ENCODE results near the gene GRIK3. TPM values are rescaled to one million over a fixed set of nuclear protein-coding genes. Genes with fewer than 3 reads are reported as not detected.

Gene GRIK3
- total and polyA plus RNA-seq, 2 of the 8 experiments (the other 6 are each of a cell fraction or from before 2014, with no cell fraction given) = 2.1 to 3.4 TPM

- Histone ChIP-seq H2BK15ac (ENCODE audit: low read length) (no peak overlapping the region), H3K27ac (ENCODE audit: low read depth, low read length) (no peak overlapping the region), H3K4me3 (ENCODE audit: extremely low read depth in 1 of 4, insufficient read depth in 2 of 4, low read depth in 3 of 4, low read length in 4 of 4) (no peak overlapping the region), H2BK5ac (ENCODE audit: low read depth, low read length) (no peak overlapping the region), H3K4me1 (replicated peaks in 1 of 4; ENCODE audit: control insufficient read depth in 3 of 4, insufficient read depth in 4 of 4, low read length in 3 of 4) (peaks cover 0 to 12% (median 6%) of the 10 kb centered on the region in 4 experiments; a peak in 5 of 7 replicates), H3K14ac (ENCODE audit: insufficient read length) (no peak overlapping the region), H2AK5ac (ENCODE audit: low read depth, low read length) (no peak overlapping the region), H2BK12ac (ENCODE audit: low read depth, low read length) (no peak overlapping the region), H2AFZ (ENCODE audit: low read length) (no peak overlapping the region), H4K20me1 (replicated peaks in 1 of 2; ENCODE audit: control insufficient read depth in 1 of 2, insufficient read depth in 2 of 2, low read length in 2 of 2) (peaks cover 0 to 2% of the 10 kb centered on the region in 2 experiments), H3K18ac (ENCODE audit: extremely low read depth, low read length) (no peak overlapping the region), H4K91ac (replicated peaks; ENCODE audit: insufficient read length, low read length) (no peak overlapping the region), H3K23me2 (ENCODE audit: low read depth, low read length) (no peaks in the 10 kb centered on the region), H3K36me3 (ENCODE audit: control insufficient read depth in 2 of 4, insufficient read depth in 4 of 4, low read length in 3 of 4) (no peaks in the 10 kb centered on the region), H3K79me2 (ENCODE audit: control insufficient read depth in 1 of 2, insufficient read depth in 2 of 2, low read length in 2 of 2) (no peaks in the 10 kb centered on the region), H3K9ac (replicated peaks in 1 of 4; ENCODE audit: extremely low read depth in 1 of 4, low read depth in 3 of 4, low read length in 3 of 4) (no peak overlapping the region), H3K9me3 (ENCODE audit: insufficient read depth in 2 of 2, low read depth in 1 of 2, low read length in 1 of 2) (no peaks in the 10 kb centered on the region), H4K5ac (ENCODE audit: insufficient read length, low read depth, low read length) (no peak overlapping the region), H3K56ac (replicated peaks; ENCODE audit: insufficient read length, low read depth, low read length) (no peak overlapping the region), H3K27me3 (replicated peaks in 1 of 4; ENCODE audit: control insufficient read depth in 3 of 4, extremely low read depth in 1 of 4, insufficient read depth in 3 of 4, low read length in 3 of 4) (no peaks in the 10 kb centered on the region), H3K79me1 (ENCODE audit: low read depth, low read length) (no peaks in the 10 kb centered on the region), H2BK120ac (replicated peaks; ENCODE audit: low read depth, low read length) (no peak overlapping the region), H3K4me2 (ENCODE audit: insufficient read depth in 1 of 2, low read depth in 2 of 2, low read length in 2 of 2) (no peak overlapping the region), H3K23ac (ENCODE audit: insufficient read length) (no peak overlapping the region), H3K4ac (replicated peaks; ENCODE audit: insufficient read length, low read depth, low read length) (no peak overlapping the region), H2BK20ac (ENCODE audit: low read length) (no peak overlapping the region), H4K8ac (ENCODE audit: extremely low read depth, insufficient read depth, low read length) (no peak overlapping the region; the same call in 1 of the 2 replicates)
- POLR2A ChIA-PET (ENCODE audit: partially characterized antibody) = no interaction called here
- TF ChIP-seq, protein P1, sequence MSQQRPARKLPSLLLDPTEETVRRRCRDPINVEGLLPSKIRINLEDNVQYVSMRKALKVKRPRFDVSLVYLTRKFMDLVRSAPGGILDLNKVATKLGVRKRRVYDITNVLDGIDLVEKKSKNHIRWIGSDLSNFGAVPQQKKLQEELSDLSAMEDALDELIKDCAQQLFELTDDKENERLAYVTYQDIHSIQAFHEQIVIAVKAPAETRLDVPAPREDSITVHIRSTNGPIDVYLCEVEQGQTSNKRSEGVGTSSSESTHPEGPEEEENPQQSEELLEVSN (IDR thresholded peaks at IDR 0.05) = no peak
- TF ChIP-seq SIN3A (conservative IDR thresholded peaks at IDR 0.05 in 1 of 2, IDR thresholded peaks at IDR 0.05 in 1 of 2; ENCODE audit: low read depth in 1 of 2, low read length in 2 of 2) (peak; percentile 77 to 95; a peak in 3 of 4 replicates), SUZ12 (IDR thresholded peaks at IDR 0.05; ENCODE audit: low read length) (no peak), JUND (IDR thresholded peaks at IDR 0.05; ENCODE audit: low read length) (peak; percentile 45; the same call in 1 of the 2 replicates), GTF2F1 (IDR thresholded peaks at IDR 0.05; ENCODE audit: borderline replicate concordance, low read depth, low read length) (no peak), RAD21 (IDR thresholded peaks at IDR 0.05 in 1 of 2, conservative IDR thresholded peaks at IDR 0.05 in 1 of 2; ENCODE audit: low read depth in 2 of 2, low read length in 2 of 2) (peak; percentile 23 to 28; a peak in 1 of 4 replicates), FOSL1 (IDR thresholded peaks at IDR 0.05; ENCODE audit: insufficient read depth, low read depth, low read length) (no peak), NANOG (IDR thresholded peaks at IDR 0.05; ENCODE audit: insufficient read depth, low read depth, low read length, poor library complexity, severe bottlenecking) (no peak), CREB1 (IDR thresholded peaks at IDR 0.05) (peak; percentile 93)
- TF ChIP-seq, protein P2, sequence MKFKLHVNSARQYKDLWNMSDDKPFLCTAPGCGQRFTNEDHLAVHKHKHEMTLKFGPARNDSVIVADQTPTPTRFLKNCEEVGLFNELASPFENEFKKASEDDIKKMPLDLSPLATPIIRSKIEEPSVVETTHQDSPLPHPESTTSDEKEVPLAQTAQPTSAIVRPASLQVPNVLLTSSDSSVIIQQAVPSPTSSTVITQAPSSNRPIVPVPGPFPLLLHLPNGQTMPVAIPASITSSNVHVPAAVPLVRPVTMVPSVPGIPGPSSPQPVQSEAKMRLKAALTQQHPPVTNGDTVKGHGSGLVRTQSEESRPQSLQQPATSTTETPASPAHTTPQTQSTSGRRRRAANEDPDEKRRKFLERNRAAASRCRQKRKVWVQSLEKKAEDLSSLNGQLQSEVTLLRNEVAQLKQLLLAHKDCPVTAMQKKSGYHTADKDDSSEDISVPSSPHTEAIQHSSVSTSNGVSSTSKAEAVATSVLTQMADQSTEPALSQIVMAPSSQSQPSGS (IDR thresholded peaks at IDR 0.05; ENCODE audit: low read length) = no peak
- FAIRE-seq = peak; percentile 86
- CTCF ChIA-PET (ENCODE audit: partially characterized antibody) = interaction anchor here (0.6 to 2.1 kb wide), 7 partner anchors 11 to 276 kb away, joined by 3 to 11 read pairs (median 4); no protein-coding TSS in a partner anchor
- DNase-seq (ENCODE audit: low read depth in 1 of 2, low spot score in 2 of 2) = peak; percentile 31 to 94
- WGBS, 2 experiments (ENCODE audit: extremely low coverage in 1 of 2, insufficient coverage in 1 of 2, insufficient read length in 1 of 2, insufficient replicate concordance in 2 of 2, low coverage in 1 of 2, low lambda C conversion rate in 2 of 2, missing lambda C conversion rate in 1 of 2) = 42% methylated on average over 13 of the region's 14 CpGs; no CpG with 5 or more reads in 1 of the 2 experiments
Measured at GRCh38 chr1:36924282-36924811, 110.0 kb downstream of the GRIK3 start.
